Embryonic facial prominence (tissue), 1 donor: ENCODE results near the gene DUSP3.

ENCODE experiments used
- DNase-seq: peaks from one replicate; pipeline ENCODE4 v3.0.0-alpha.2; 2016; ENCODE audit errors: extremely low spot score

DUSP3 gene

GRCh38 chr17:43769426-43769825, 9.4 kb downstream of the DUSP3 start:
- no peak for DNase-seq

GRCh38 chr17:43768943-43769342, 9.8 kb downstream of the DUSP3 start:
- no peak for DNase-seq

GRCh38 chr17:43768382-43768781, 10.4 kb downstream of the DUSP3 start:
- no peak for DNase-seq

GRCh38 chr17:43767713-43768059, 11.1 kb downstream of the DUSP3 start:
- no peak for DNase-seq

- no peak for DNase-seq
Measured at GRCh38 chr17:43767053-43767712, 11.6 kb downstream of the DUSP3 start.

- DNase-seq: no peak
Measured at GRCh38 chr17:43766413-43767052, 12.2 kb downstream of the DUSP3 start.

GRCh38 chr17:43760254-43760852, 18.4 kb downstream of the DUSP3 start:
- DNase-seq: peak; percentile 77

- DNase-seq: no peak
Measured at GRCh38 chr17:43759836-43760235, 18.9 kb downstream of the DUSP3 start.

GRCh38 chr17:43758497-43759174, 20.1 kb downstream of the DUSP3 start, which contains the start of gene SOST:
TSS of gene SOST (minus strand) at chr17:43758791. CDS start at chr17:43758741, 50 bp downstream.
- DNase-seq: no peak

- no peak for DNase-seq
Measured at GRCh38 chr17:43758086-43758485, 20.7 kb downstream of the DUSP3 start.

GRCh38 chr17:43757171-43757660, 21.6 kb downstream of the DUSP3 start:
- no peak for DNase-seq

- DNase-seq: no peak
Measured at GRCh38 chr17:43756201-43756600, 22.6 kb downstream of the DUSP3 start.

GRCh38 chr17:43755389-43755875, 23.3 kb downstream of the DUSP3 start:
- no peak for DNase-seq

GRCh38 chr17:43754947-43755346, 23.8 kb downstream of the DUSP3 start:
- DNase-seq: no peak

GRCh38 chr17:43753493-43754129, 25.2 kb downstream of the DUSP3 start:
- DNase-seq: no peak

- DNase-seq: no peak
Measured at GRCh38 chr17:43750153-43750552, 28.6 kb downstream of the DUSP3 start.

- DNase-seq: no peak
Measured at GRCh38 chr17:43745541-43745940, 33.2 kb downstream of the DUSP3 start.

- no peak for DNase-seq
Measured at GRCh38 chr17:43741636-43742035, 37.1 kb downstream of the DUSP3 start.

- DNase-seq: no peak
Measured at GRCh38 chr17:43740541-43740940, 38.2 kb downstream of the DUSP3 start.

GRCh38 chr17:43737722-43738121, 41.1 kb downstream of the DUSP3 start:
- DNase-seq: no peak

GRCh38 chr17:43736389-43736788, 42.4 kb downstream of the DUSP3 start:
- DNase-seq: no peak

- no peak for DNase-seq
Measured at GRCh38 chr17:43734376-43734775, 44.4 kb downstream of the DUSP3 start.
